GM19240 (cell line): ENCODE measurements around the gene DUSP14.
"Not testable (repeated sequence)": the region's sequence is repeated elsewhere in the genome, so short reads cannot be mapped to it uniquely, and the experiment has no call there.

Experiments used
- DNase-seq: peaks from one replicate; pipeline ENCODE4 v3.0.0; 2011; ENCODE audit warnings: low spot score; ENCODE audit not compliant: insufficient read length

Gene DUSP14

DNA sequence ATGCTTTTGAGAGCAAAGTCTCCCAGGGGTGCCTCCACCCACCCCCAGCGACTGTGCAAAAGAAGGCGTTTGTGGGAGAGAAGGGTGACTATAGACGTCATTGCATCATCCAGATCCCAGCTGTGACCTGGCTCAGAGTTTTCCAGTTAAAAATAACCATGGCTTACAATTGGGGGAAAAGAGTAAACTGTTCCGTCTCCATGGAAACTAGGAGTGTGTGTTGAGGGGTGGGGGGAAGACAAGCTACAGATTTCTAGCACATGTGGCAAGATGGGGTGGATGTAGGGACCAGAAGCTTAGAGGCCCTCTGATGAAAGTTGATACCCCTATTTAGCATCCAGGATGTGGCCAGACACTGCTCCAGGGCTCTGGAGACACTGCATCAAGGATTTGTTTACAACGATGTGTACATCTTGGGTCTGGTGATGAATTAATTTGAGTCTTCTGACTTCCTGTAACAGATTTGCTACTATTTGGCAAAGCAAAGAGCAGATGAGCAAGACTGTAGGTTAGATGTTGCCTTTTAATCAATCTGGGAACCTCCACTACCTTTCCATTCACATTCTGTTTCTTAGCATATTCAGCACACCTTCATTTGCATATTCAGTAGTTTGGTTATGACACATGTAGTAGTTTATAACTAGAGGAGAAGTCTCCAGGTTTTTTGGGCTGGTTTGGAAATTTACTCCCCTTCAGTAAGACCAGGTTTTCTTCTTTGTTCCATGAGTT, 6.2 kb upstream of the DUSP14 start:
- no peak for DNase-seq

DNA sequence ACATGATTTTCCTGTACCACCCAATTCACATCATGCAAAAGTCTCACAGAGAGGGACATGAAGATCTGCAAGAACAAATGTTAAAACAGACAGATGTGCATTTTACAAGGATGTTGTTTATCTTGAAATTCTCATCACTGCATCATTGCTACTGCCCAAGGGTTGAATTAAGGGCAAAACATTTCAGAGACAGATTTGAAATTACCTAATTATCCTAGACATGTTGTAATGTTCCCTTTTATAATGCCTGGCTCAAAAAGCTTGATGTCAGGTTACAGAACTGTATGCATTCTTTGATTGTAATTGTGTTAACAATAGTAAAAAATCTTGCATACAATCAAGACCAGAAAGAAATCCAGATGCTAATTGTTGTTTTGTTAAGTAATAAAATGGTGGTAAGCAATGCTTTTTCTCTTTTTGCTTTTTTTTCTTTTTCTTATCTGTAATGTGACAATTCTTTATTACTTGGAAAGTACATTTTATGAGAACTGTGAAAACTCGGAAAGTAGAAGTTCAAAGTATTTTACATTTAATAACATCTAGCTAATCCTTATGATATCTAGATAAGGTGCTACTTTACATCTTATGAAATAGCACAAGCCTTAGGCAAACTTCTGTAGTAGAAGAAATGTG, 3.6 kb upstream of the DUSP14 start:
- DNase-seq = no peak

DNA sequence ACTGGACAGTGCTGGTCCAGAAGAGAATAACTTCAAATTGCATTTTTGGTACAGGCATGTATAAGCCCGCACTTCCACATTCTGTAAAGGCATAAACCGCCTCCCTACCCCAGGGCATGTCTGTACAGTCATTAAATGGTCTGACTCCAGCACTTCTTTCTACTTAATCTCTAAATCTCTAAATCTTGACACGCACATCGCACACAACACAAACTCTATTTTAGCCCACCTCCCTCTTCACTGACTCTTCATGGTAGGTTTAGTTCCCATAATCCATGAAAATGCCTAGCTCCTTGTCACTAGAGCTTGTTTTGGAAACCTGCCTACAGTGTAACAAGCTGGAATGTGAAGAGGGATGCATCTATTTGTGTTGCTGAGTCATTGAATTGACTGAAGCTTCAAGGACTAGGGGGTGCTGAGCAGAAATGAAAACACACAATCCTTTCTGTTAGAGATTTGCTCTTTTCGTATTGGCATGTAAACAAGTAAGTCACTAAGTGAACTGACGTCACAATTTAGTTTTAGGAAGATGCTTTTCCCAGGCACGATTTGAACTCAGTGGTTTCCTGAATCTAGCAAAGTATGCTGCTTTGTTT, 1.6 kb upstream of the DUSP14 start:
- DNase-seq = no peak

DNA sequence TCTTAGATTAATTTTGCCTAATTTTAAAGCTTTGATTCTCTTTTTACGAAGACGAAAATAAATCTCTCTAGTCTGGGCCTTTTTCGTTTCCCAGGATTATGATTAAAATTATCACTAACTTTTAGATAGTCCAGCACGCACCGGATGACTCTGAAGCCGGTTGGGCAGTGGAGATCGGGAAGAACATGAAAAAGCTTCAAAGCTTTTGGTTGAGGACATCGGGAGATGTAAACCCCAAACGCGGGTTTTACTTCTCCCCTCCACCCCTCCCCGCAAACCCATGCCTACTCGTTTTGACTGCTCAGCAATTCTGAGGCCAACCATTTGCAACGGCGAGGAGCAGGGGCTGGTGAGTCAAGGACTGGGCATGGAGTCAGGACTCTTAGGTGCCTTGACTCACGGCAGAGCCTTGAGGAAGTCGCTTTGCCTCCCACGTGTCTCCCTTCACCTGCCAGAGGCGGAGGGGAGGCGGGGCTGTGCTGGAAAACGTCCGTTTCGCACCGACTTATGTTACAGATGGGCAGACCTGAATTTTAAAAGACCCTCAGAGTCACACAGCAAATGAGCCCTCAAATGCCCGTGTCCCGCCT, 989 bp upstream of the DUSP14 start:
- DNase-seq = peak; percentile 33

DNA sequence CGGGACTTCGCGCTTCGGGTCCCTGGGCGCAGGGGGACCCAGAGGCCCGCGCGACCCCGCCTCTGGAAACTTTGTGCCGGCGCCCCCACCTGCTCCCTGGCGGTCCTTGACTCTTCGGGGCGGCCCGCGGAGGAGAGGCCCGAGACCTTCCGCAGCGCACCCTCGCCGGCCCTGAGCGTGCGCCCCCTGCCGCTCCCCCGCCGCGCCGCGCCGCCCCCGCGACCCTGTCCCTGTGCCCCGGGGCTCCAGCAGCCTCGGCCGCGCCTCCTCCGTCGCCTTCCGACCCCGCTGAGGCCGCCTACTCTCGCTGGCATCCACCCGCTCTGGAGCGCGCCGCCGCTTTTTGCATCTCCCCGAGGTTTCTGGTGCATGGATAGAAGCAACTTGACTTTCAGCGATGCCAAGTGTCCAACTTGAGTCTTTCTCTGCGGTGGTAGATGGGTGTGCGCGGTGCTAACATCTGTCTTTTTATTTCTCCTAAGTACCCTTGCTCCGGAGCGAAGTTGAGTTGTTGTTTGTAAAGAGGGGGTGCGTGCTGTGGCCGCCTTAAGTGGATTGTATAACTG, 414 bp downstream of the DUSP14 start:
- peak; percentile 52 for DNase-seq

DNA sequence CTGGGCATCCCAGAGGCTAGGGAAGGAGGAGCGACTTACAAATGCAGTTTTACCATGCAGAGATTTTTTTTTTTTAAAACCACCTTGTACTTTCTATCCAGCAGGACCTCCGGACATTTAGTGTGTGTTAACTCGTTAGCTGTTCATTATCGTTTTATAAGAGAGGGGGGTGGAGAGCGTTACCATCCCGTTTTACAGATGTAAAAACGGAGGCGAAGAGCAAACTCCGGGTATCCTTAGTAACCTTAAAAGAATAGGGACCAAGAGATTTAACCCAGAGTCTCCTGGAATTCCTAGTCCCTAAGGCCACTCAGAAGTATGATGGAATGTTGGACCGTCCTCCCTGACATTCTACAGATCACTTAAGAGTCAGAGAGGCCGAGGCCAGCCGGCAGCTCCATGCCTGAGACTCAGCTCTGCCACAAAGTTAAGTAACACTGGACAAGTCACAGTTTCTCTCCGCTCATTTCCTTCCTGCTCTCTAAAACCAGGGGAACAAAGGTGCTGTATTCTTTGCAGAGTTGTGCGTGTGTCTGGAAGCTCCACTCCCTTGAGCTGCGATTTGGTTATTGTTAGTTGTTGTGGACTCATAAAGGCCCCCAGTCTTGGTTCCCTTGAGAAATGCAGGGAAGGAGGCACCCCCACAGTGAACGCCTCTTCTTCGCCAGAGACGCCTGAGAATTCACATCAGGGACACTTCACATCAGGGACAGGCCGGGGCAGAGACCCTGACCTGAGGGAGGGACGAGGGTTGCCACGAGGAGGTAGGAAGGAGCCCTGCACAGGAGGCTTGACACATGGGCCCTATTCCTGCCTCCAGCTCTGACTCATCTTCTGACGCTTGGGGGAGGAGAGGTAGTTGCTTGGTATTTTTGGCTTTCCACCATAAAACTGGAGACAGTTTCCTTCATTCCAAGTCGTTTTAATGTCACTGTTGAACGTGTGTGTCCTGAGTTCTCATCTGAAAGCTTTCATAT, 1.2 kb downstream of the DUSP14 start:
- DNase-seq = no peak

DNA sequence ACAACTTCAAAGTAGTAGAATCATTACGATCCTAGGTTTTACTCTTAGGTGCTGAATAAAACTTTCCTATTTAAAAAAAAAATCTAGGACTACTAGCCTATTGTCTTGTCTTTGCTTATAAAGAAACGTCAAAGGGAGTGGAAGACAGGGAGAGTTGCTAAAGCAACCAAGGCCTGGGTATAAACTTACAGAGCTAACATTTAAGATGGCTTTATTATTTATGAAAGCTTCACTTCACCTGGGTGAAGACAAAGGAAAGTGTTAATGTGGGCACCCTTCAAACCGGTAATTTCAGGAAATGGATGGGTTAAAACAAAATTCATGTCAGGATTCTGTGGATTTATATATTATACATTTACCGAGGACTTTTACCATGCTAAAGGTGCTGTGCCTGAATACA, 2.5 kb downstream of the DUSP14 start:
- no peak for DNase-seq

DNA sequence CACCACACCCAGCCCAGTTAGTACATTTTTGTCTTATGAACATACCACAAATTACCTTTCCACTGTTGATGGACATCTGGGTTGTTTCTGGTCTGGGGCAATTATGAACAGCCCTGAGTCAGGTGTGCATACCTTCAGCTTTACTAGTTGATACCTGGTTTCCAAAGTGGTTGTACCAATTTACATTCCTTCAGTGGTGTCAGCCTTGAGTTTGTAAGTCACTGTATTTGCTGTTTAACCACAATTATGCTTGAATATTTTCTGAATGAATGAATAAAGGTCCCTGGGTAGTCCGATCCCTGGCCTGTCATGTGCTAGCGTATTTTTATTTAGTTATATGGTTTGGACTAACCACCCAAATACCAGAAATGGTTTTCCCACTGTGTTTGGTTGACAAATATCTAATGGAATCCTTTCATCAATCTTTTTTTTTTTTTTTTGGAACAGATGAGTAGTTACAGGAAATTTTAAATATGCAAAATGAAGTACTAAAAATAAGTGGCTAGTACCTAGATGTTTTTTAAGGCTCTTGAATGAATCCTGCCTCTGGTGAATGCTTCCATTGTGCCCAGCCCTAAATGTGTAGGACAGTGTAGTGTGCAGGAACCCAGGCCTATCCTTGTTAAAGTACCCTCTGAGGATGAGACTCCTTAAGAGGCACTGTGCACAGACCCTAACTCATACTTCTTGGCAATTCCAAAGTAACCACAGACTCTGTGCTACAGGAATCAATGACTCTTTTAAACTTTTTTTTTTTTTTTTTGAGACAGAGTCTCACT, 3.7 kb downstream of the DUSP14 start:
- no peak for DNase-seq

DNA sequence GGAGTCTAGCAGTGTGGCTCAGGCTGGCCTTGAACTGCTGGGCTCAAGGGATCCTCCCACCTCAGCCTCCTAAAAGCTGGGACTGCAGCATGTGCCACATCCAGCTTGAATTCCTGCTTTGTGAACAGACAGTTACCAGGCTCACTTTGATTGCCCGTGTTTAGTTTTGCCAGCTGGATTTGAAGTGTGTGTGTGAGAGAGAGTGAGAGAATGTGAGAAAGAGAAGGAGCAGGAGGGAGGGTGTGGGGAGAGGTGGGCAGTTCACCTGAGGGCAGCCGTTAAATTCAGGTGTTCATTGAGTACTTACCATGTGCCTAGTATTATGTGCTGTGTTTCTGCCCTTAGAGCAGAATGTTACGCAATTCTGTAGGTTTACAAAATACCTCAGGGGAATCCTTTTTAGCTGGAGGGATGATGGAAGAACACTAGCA, 4.7 kb downstream of the DUSP14 start:
- DNase-seq = no peak

DNA sequence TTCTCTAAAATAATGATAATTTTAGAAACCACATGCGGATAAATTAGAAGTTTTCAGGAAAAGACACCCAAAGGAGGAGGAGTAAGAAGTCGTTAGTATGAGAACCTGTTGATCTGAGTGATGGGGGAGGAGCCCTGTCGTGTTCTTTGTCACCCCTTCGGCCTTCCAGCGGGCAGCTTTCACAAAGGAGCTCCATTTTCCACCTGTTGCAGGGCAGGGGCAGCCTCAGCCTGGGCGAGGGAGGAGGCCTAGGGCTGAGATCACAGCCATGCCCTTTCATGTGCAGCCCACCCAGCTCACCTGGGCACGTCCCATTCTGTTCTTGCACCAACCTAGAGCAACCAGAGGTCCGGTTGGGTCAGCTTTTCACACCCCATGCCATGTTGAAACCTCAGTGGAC, 5.3 kb downstream of the DUSP14 start:
- DNase-seq = no peak

DNA sequence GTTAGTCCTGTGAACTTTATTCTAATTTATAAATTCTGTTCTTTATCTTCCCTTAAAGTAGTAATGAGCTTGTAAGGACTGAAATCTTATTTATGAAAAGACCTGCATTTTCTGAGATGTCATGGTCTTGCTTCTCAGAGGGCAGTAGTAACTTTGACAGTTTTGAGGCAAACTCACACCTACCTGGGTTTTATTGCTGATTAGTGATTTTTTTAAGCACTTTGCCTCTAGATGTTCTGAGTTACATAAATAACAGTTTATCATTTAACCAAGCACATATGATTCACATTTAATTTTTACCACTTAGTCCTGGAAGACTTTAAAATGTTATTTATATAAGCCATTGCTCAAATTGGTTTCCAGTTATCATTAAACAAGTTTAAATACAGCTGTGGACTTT, 10.7 kb downstream of the DUSP14 start:
- no peak for DNase-seq

DNA sequence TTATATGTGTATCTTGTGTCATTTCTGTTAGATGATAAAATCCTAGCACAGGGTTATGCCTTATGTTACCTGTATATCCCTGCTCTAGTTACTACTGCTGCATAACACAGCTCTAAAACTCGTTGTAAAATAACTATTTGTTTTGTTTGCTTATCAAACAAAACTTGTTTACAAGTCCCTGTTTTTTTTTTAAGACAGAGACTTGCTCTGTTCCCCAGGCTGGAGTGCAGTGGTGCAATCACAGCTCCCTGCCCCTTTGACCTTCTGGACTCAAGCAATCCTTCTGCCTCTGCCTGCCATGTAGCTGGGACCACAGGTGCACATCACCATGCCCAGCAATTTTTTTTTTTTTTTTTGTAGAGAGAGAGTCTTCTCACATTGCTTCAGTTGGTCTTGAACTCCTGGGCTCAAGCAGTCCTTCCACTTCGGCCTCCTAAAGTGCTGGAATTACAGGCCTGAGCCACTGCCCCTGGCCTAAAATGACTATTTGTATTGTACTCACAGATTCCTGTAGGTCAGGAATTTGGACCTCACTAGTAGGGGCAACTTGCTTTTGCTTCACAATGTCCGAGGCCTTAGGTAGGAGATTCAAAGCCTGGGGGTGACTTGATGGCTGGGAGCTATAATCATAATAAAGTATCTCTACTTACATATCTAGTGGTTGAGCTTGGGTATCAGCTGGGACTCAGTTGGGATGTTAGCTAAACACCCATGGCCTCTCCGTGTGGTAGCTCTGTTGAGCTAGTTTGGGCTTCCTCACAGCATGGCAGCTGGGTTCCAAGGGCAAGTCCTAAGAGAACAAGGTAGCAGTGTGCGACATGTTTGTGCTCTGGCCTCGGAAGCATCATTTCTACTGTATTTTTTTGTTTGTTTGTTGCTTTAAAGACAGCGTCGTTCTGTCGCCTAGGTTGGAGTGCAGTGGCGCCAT, 12.6 kb downstream of the DUSP14 start:
- no peak for DNase-seq

DNA sequence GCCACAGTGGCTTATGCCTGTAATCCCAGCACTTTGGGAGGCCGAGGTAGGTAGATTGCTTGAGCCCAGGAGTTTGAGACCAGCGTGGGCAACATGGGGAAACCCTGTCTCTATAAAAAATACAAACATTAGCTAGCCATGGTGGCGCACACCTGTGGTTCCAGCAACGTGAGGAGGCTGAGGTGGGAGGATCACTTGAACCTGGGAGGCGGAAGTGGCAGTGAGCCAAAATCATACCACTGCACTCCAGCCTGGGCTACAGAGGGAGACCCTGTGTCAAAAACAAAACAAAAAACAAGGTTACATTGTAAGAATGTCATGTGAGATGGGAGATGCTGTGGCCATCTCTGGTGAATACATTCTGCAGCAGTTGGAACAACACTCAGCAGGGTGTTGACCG, 13.5 kb downstream of the DUSP14 start:
- no peak for DNase-seq

DNA sequence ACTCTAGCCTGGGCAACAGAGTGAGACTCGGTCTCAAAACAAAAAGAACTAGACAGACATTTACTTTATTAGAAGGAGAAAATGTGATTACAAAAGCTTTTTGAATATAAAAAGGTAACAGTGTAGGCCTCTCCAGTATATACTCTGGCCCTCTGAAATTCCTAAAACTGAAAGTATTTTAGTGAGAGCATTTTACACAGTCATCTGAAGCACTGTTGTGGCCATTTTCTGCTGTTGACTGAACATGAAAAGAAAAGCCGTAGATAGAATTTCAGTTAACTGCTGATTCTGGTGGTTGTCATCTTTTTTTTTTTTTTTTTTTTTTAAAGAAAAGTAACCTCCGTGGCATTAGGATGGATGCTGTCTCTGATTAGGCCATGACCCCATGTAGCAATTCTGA, 15.6 kb downstream of the DUSP14 start:
- no peak for DNase-seq

DNA sequence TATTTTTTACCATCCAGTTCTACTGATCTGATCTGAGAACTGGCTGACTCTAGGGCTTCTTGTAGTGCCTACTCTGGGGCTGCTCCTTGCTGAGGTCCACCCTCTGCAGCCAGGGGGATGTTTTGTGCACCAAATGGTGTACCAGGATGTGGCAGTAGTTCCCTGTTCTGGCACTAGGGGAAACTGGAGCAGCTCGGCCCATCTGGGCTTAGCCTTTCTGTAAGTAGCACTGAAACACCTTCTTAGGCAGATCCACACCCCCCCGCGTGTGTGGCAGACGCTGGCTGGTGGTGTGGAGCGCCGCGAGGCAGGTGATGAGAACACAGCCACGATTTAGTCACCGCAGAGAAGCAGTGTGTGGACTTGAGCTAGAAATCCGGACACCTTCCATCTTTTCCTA, 17.0 kb downstream of the DUSP14 start:
- DNase-seq = no peak

DNA sequence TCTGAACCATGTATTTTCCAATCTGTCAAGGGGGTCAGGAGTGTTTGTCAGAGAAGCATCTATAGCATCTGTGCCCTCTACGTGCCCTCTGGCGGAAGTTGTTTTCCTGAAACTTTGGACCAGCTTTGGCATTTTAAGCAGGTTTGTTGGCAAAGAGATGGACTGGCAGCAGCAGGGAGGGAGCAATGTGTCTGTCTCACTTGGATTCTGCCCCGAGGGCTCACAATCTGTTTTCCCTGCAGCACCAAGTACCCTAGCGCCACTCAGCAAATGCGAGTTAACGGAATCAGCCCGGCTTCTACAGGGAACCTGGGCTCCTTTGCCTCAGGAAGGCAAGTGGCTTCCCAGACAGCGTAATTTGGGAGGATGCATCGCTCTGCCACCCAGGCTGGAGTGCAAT, 17.4 kb downstream of the DUSP14 start:
- DNase-seq = no peak

DNA sequence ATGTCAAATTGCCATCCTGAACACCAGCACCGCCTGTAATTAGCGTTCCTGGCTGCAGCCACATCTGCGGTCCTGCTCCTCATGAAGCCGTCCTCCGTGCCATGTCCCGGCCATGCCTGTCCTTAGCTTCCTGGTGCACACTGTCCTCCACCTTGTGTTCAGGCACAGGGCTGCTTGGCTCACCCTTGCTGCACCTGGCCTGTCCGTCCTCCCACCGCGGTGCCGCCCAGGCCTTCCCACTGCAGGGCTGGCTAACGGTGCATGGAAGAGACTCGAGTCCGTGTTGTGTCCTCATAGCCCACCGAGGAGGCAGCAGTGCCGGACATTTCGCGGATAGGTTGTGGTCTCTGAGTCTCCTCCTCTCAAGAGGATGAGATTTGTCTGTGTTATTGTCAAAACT, 20.4 kb downstream of the DUSP14 start:
- DNase-seq = no peak

DNA sequence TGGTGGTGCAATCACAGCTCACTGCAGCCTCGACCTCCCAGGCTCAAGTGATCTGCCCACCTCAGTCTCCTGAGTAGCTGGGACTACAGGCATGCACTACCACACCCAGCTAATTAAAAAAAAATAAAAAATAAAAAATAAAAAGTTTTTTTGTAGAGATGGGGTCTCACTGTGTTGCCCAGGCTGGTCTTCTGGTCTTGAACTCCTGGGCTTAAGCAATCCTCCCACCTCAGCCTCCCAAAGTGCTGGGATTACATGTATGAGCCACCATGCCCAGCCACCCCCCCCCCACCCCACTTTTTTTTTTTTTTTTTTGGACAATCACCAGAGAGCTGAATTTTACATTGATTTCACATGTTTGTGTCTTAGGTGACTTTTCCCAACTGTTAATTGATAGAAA, 22.0 kb downstream of the DUSP14 start:
- not testable (repeated sequence) for DNase-seq

DNA sequence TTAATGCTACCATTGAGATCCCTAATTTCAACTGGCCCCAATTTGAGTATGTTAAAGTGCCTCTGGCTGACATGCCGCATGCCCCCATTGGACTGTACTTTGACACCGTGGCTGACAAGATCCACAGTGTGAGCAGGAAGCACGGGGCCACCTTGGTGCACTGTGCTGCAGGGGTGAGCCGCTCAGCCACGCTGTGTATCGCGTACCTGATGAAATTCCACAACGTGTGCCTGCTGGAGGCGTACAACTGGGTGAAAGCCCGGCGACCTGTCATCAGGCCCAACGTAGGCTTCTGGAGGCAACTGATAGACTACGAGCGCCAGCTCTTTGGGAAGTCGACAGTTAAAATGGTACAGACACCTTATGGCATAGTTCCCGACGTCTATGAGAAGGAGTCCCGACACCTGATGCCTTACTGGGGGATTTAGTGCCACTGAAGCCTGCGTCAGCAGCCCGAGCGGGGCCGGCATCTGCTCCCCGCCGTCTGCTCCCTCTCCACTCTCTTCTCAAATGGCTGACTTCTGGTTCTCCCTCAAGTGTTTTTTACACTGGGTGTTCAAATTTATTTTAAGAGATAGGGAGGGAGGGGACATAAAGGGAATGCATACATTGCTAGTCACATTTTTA, 22.9 kb downstream of the DUSP14 start:
- DNase-seq = no peak
